CD14-positive monocyte (primary cell): ENCODE measurements around the gene HAPLN1. TPM values are rescaled to one million over a fixed set of nuclear protein-coding genes. Genes with fewer than 3 reads are reported as not detected.

Experiments used
- DNase-seq, 3 donors: peaks; one replicate each; pipeline ENCODE4 v3.0.0-alpha.2; 2011 to 2022
- H2AFZ ChIP-seq: 2 replicates; pipeline ENCODE4 v1.6.0; 2012; ENCODE audit warnings: mild to moderate bottlenecking, low read depth, low read length, inconsistent platforms; ENCODE audit not compliant: insufficient read depth, poor library complexity, severe bottlenecking
- H3K27ac ChIP-seq, 2 donors: 1 replicate in 1 of 2; 2 replicates in 1 of 2; pipeline ENCODE4 v1.5.1; 2012 to 2013; ENCODE audit warnings: low read length in 2 of 2, control low read depth in 1 of 2, inconsistent platforms in 1 of 2, low read depth in 1 of 2, mild to moderate bottlenecking in 1 of 2
- H3K27me3 ChIP-seq, 2 donors: one replicate each; pipeline versions ENCODE4 v1.6.0 to v1.6.1; 2011 to 2013; ENCODE audit warnings: low read length in 2 of 2; ENCODE audit not compliant: control insufficient read depth in 2 of 2, insufficient read depth in 2 of 2
- H3K36me3 ChIP-seq, 2 donors: replicated peaks in 1 of 2; 1 replicate in 1 of 2; 2 replicates in 1 of 2; pipeline versions ENCODE4 v1.5.1 to v1.6.1; 2012 to 2013; ENCODE audit warnings: low read length in 2 of 2, control low read depth in 1 of 2, inconsistent platforms in 1 of 2, mild to moderate bottlenecking in 1 of 2; ENCODE audit not compliant: insufficient read depth in 2 of 2, control insufficient read depth in 1 of 2
- H3K4me1 ChIP-seq, 2 donors: 1 replicate in 1 of 2; 2 replicates in 1 of 2; pipeline versions ENCODE4 v1.5.1 to v1.6.1; 2012 to 2013; ENCODE audit warnings: low read length in 2 of 2, control low read depth in 1 of 2, inconsistent platforms in 1 of 2, mild to moderate bottlenecking in 1 of 2, moderate library complexity in 1 of 2; ENCODE audit not compliant: insufficient read depth in 2 of 2, control insufficient read depth in 1 of 2
- H3K4me2 ChIP-seq: replicated peaks from 2 replicates; pipeline ENCODE3; 2012; ENCODE audit warnings: low read length, moderate library complexity, mild to moderate bottlenecking; ENCODE audit not compliant: poor library complexity, severe bottlenecking; ENCODE audit errors: extremely low read depth
- H3K4me3 ChIP-seq, 3 experiments: fragments of 200-600 bp in 1 of 3; sonication (generic) in 1 of 3; replicated peaks in 1 of 3; 1 replicate in 2 of 3; 2 replicates in 1 of 3; pipeline ENCODE4 v1.5.1; 2011 to 2013; ENCODE audit warnings: low read length in 3 of 3, mild to moderate bottlenecking in 3 of 3, control low read depth in 2 of 3, low read depth in 2 of 3, inconsistent platforms in 1 of 3, moderate library complexity in 1 of 3
- H3K79me2 ChIP-seq: 2 replicates; pipeline ENCODE4 v1.6.0; 2012; ENCODE audit warnings: mild to moderate bottlenecking, control low read depth, inconsistent platforms, low read length, moderate library complexity; ENCODE audit not compliant: insufficient read depth
- H3K9ac ChIP-seq: 2 replicates; pipeline ENCODE4 v1.6.0; 2017; ENCODE audit warnings: low read length, mild to moderate bottlenecking; ENCODE audit not compliant: insufficient read depth, poor library complexity, severe bottlenecking
- H3K9me3 ChIP-seq, 2 donors: replicated peaks in 1 of 2; 1 replicate in 1 of 2; 2 replicates in 1 of 2; pipeline versions ENCODE4 v1.5.1 to v1.6.1; 2012 to 2013; ENCODE audit warnings: low read length in 2 of 2, control low read depth in 1 of 2; ENCODE audit not compliant: control insufficient read depth in 1 of 2, insufficient read depth in 1 of 2
- H4K20me1 ChIP-seq: 2 replicates; pipeline ENCODE4 v1.6.0; 2012; ENCODE audit warnings: mild to moderate bottlenecking, low read length, control low read depth, moderate library complexity; ENCODE audit not compliant: insufficient read depth
- H3K27ac Mint-ChIP-seq, 7 donors: one replicate each; pipeline ENCODE4 v1.8.0; 2020; ENCODE audit warnings: mild to moderate bottlenecking in 7 of 7, mixed read lengths in 7 of 7, moderate library complexity in 6 of 7, inconsistent platforms in 2 of 7
- H3K27me3 Mint-ChIP-seq, 3 donors: one replicate each; pipeline ENCODE4 v1.8.0; 2021 to 2022; ENCODE audit warnings: low read depth in 3 of 3, mild to moderate bottlenecking in 3 of 3, mixed read lengths in 3 of 3, moderate library complexity in 3 of 3, inconsistent platforms in 1 of 3
- H3K36me3 Mint-ChIP-seq, 2 donors: one replicate each; pipeline ENCODE4 v1.8.0; 2020; ENCODE audit warnings: mixed read lengths in 2 of 2, inconsistent platforms in 1 of 2, mild to moderate bottlenecking in 1 of 2
- H3K4me1 Mint-ChIP-seq: one replicate; pipeline ENCODE4 v1.8.0; 2020; ENCODE audit warnings: mild to moderate bottlenecking, mixed read lengths
- H3K4me3 Mint-ChIP-seq, 2 donors: one replicate each; pipeline ENCODE4 v1.8.0; 2020; ENCODE audit warnings: mild to moderate bottlenecking in 2 of 2, mixed read lengths in 2 of 2, moderate library complexity in 1 of 2
- H3K9me3 Mint-ChIP-seq, 7 donors: one replicate each; pipeline ENCODE4 v1.8.0; 2020 to 2022; ENCODE audit warnings: mixed read lengths in 7 of 7, mild to moderate bottlenecking in 6 of 7, moderate library complexity in 6 of 7, inconsistent platforms in 2 of 7
- CTCF ChIP-seq: fragments of 200-600 bp; IDR thresholded peaks from one replicate; pipeline ENCODE4 v1.8.0; 2022; ENCODE audit warnings: antibody characterized with exemption, mild to moderate bottlenecking
- WGBS: methylation state at CpG from one replicate; pipeline ENCODE4 v1.1.5; 2013; ENCODE audit warnings: missing lambda C conversion rate; ENCODE audit not compliant: insufficient coverage; 5-methylcytosine and 5-hydroxymethylcytosine counted together
- intact Hi-C, 2 donors: fragments of 100-400 bp; cut with micrococcal nuclease; formaldehyde crosslinking; loops; one replicate each; pipeline versions ENCODE4 v1.15.0 to v1.15.1; 2023
- polyA minus RNA-seq: library from RNA; depleted of rRNA, polyadenylated mRNA; stranded (reverse); fragments of >200 nt; gene quantifications from 2 replicates; pipeline ENCODE4 v1.2.3, GENCODE V29; 2012
- polyA plus RNA-seq, 3 donors: library from polyadenylated mRNA; depleted of rRNA in 1 of 3; unstranded in 2 of 3; stranded (reverse) in 1 of 3; fragments of 300-500 nt in 2 of 3; fragments of >200 nt in 1 of 3; fragmentation: Illumina TruSeq in 2 of 3; gene quantifications; 1 replicate in 2 of 3; 2 replicates in 1 of 3; pipeline ENCODE4 v1.2.3, GENCODE V29; 2012 to 2021
- total RNA-seq, 12 experiments: library from RNA in 1 of 12; stranded (reverse) in 1 of 12; fragments of 120-200 nt in 1 of 12; gene quantifications; one replicate each; pipeline ENCODE4 v1.2.4 and lab custom pipeline; 2013 to 2026; ENCODE audit warnings: mixed read lengths in 6 of 12, inconsistent platforms in 1 of 12

HAPLN1 gene
- not detected for total RNA-seq (2013)
- polyA plus RNA-seq (not detected), polyA minus RNA-seq (not detected in 2 replicates), total RNA-seq (lab: John Stamatoyannopoulos, UW) (0 to 1.3 (median 0.03) reads per million in 11 experiments)

- H3K27ac ChIP-seq, result no peak within 1 kb of the TSS
- H3K36me3 Mint-ChIP-seq, result no peaks in the 10 kb centered on the region
- peaks cover 53 to 66% of the 10 kb centered on the region in 2 donors for H3K27me3 ChIP-seq
- no peaks in the 10 kb centered on the region for H3K36me3 ChIP-seq
- intact Hi-C loops, result no loop called here
- peaks cover 0 to 6% (median 2%) of the 10 kb centered on the region in 7 donors for H3K9me3 Mint-ChIP-seq
- H3K27ac Mint-ChIP-seq, result peak within 1 kb of the TSS in 1 of 7 donors; percentile 38
- no peak within 1 kb of the TSS for H3K9ac ChIP-seq
- H3K27me3 Mint-ChIP-seq, result peaks cover 50 to 58% (median 57%) of the 10 kb centered on the region in 3 donors
- no peak for DNase-seq
- H3K4me1 ChIP-seq, result peaks cover 0 to 10% of the 10 kb centered on the region in 2 donors
- peaks cover 10% of the 10 kb centered on the region for H3K4me1 Mint-ChIP-seq
- no peak for TF ChIP-seq CTCF
- H4K20me1 ChIP-seq, result no peaks in the 10 kb centered on the region
- H3K4me3 Mint-ChIP-seq, result peak within 1 kb of the TSS in 1 of 2 donors; percentile 93
- H3K4me3 ChIP-seq, result peak within 1 kb of the TSS in 1 of 3 experiments; percentile 47
- peak within 1 kb of the TSS; percentile 67 for H2AFZ ChIP-seq
- 40% methylated on average over 1 of the region's 16 CpGs for WGBS
- H3K4me2 ChIP-seq, result peak within 1 kb of the TSS; percentile 43
- peaks cover 0 to 18% of the 10 kb centered on the region in 2 donors for H3K9me3 ChIP-seq
- H3K79me2 ChIP-seq, result no peaks in the 10 kb centered on the region
Observed at GRCh38 chr5:83720836-83721537, at the start of gene HAPLN1. TSS of gene HAPLN1 (minus strand) at chr5:83720855. CDS start at chr5:83673523, 47,332 bp downstream.

GRCh38 chr5:83767409-83767992 is 46.8 kb upstream of the HAPLN1 start:
- Histone ChIP-seq H3K4me1 (no peaks in the 10 kb centered on the region), H3K27me3 (no peaks in the 10 kb centered on the region), H2AFZ (no peak overlapping the region), H3K27ac (no peak overlapping the region), H4K20me1 (no peaks in the 10 kb centered on the region), H3K9me3 (peaks cover 16 to 38% of the 10 kb centered on the region in 2 donors), H3K4me3 (no peak overlapping the region), H3K79me2 (no peaks in the 10 kb centered on the region), H3K4me2 (no peak overlapping the region), H3K36me3 (no peaks in the 10 kb centered on the region), H3K9ac (no peak overlapping the region)
- no CpG with 5 or more reads among the region's 3 CpGs for WGBS
- Mint-ChIP-seq H3K27me3 (no peaks in the 10 kb centered on the region), H3K27ac (no peak overlapping the region), H3K36me3 (no peaks in the 10 kb centered on the region), H3K4me3 (no peak overlapping the region), H3K9me3 (peaks cover 11 to 41% (median 20%) of the 10 kb centered on the region in 7 donors), H3K4me1 (no peaks in the 10 kb centered on the region)
- no peak for TF ChIP-seq CTCF
- no peak for DNase-seq
- intact Hi-C loops, result no loop called here
